Cardiac muscle cell (in vitro differentiated cells and primary cell): ENCODE data around the gene MUC4. TPM values are rescaled to one million over a fixed set of nuclear protein-coding genes. Genes with fewer than 3 reads are reported as not detected.

ENCODE experiments used
- DNase-seq, 2 donors: peaks; one replicate each; pipeline versions ENCODE4 v3.0.0 to v3.0.0-alpha.2; 2010 to 2017; ENCODE audit warnings: low read depth in 1 of 2, low spot score in 1 of 2
- H3K27ac ChIP-seq: fragments of 200-600 bp; sonication (generic); 2 replicates; pipeline ENCODE4 v1.5.1; 2016
- H3K27me3 ChIP-seq: fragments of 200-600 bp; sonication (generic); 2 replicates; pipeline ENCODE4 v1.6.0; 2016; ENCODE audit warnings: control low read depth
- H3K36me3 ChIP-seq: fragments of 200-600 bp; sonication (generic); 2 replicates; pipeline ENCODE4 v1.5.1; 2016; ENCODE audit warnings: control low read depth
- H3K4me1 ChIP-seq: fragments of 200-600 bp; sonication (generic); 2 replicates; pipeline ENCODE4 v1.8.1; 2017; ENCODE audit warnings: low read depth, mild to moderate bottlenecking, mixed run types
- H3K4me3 ChIP-seq: fragments of 200-600 bp; sonication (generic); 2 replicates; pipeline ENCODE4 v1.5.1; 2016; ENCODE audit warnings: mild to moderate bottlenecking
- H3K9me3 ChIP-seq: fragments of 200-600 bp; sonication (generic); 2 replicates; pipeline ENCODE4 v1.5.1; 2017; ENCODE audit warnings: low read depth, mild to moderate bottlenecking, control low read depth
- polyA plus RNA-seq: library from polyadenylated mRNA; unstranded; fragments of >200 nt; fragmentation: Nextera tagmentation; extraction: Ambion mirVana; gene quantifications from 2 replicates; pipeline ENCODE4 v1.2.1, GENCODE V29; 2016
- total RNA-seq: library from RNA; depleted of rRNA; stranded (reverse); fragments of >200 nt; gene quantifications from 2 replicates; pipeline ENCODE4 v1.2.3, GENCODE V29; 2016
- TF ChIP-seq, protein P1 (sequence below): IDR thresholded peaks from 2 replicates; pipeline ENCODE4 v1.5.1; 2012; ENCODE audit warnings: low read depth, mild to moderate bottlenecking, low read length

Gene MUC4
- total and polyA plus RNA-seq, 2 experiments from 2014 or later, result 0.16 TPM; not detected in 1

GRCh38 chr3:195699860-195700259 lies 111.9 kb downstream of the MUC4 start:
- Histone ChIP-seq H3K27ac (peak overlapping the region; percentile 7), H3K4me3 (no peak overlapping the region), H3K9me3 (no peaks in the 10 kb centered on the region), H3K36me3 (no peaks in the 10 kb centered on the region), H3K4me1 (no peaks in the 10 kb centered on the region), H3K27me3 (no peaks in the 10 kb centered on the region)
- no peak for DNase-seq
- TF ChIP-seq, protein P1, sequence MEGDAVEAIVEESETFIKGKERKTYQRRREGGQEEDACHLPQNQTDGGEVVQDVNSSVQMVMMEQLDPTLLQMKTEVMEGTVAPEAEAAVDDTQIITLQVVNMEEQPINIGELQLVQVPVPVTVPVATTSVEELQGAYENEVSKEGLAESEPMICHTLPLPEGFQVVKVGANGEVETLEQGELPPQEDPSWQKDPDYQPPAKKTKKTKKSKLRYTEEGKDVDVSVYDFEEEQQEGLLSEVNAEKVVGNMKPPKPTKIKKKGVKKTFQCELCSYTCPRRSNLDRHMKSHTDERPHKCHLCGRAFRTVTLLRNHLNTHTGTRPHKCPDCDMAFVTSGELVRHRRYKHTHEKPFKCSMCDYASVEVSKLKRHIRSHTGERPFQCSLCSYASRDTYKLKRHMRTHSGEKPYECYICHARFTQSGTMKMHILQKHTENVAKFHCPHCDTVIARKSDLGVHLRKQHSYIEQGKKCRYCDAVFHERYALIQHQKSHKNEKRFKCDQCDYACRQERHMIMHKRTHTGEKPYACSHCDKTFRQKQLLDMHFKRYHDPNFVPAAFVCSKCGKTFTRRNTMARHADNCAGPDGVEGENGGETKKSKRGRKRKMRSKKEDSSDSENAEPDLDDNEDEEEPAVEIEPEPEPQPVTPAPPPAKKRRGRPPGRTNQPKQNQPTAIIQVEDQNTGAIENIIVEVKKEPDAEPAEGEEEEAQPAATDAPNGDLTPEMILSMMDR, result no peak

DNA sequence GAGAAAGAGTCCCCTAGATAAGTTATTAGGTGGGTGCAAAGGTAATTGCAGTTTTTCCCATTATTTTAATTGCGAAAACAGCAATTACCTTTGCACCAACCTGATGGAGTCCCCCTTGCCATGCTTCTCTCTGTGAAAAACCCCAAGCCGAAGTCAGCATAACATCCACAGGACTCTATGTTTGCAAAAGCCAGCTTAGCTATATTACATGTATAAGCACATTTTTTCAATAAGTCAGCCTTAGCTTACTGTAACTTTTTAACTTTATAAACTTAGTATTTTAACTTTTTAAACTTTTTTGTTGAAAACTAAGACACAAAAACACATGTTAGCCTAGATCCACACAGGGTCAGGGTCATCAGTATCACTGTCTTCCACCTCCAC lies 112.3 kb downstream of the MUC4 start:
- no peaks in the 10 kb centered on the region for H3K27me3 ChIP-seq
- H3K4me1 ChIP-seq, result no peaks in the 10 kb centered on the region
- H3K36me3 ChIP-seq, result no peaks in the 10 kb centered on the region
- DNase-seq, result no peak
- no peaks in the 10 kb centered on the region for H3K9me3 ChIP-seq
- TF ChIP-seq, protein P1, result no peak
- peak overlapping the region; percentile 7 for H3K27ac ChIP-seq
- H3K4me3 ChIP-seq, result no peak overlapping the region

DNA sequence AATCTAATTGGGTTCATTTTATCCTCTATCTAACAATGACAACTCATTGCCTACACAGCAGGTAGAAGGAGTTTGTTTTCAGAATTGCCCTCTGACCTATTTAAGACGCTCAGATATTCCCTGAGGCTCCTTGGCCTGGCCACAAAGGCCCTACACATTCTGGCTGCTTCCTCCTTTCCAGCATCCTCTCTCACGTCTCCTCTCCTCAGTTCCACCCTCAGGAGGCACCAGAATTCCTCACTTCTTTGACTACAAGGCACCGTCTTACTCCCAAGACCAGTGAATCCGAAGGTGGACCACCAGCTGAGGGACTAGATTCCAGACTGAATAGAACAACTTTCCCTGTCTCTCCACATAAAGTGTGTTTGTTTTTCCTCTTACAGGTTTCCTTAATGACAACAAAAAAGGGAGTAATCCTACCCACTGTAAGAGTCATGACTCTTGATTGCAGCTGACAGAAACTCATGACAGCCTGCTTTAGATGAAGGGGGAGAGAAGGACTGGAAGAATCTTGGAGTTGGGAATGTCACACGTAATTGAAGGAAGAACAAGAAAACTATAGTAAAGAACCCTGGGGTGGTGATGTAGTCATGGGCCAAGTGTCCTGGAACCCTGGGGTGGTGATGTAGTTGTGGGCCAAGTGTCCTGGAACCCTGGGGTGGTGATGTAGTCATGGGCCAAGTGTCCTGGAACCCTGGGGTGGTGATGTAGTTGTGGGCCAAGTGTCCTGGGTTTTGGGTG lies 112.9 kb downstream of the MUC4 start:
- Histone ChIP-seq H3K36me3 (no peaks in the 10 kb centered on the region), H3K9me3 (no peaks in the 10 kb centered on the region), H3K27ac (peak overlapping the region; percentile 43), H3K4me1 (no peaks in the 10 kb centered on the region), H3K4me3 (no peak overlapping the region), H3K27me3 (no peaks in the 10 kb centered on the region)
- DNase-seq, result no peak
- TF ChIP-seq, protein P1, result no peak

DNA sequence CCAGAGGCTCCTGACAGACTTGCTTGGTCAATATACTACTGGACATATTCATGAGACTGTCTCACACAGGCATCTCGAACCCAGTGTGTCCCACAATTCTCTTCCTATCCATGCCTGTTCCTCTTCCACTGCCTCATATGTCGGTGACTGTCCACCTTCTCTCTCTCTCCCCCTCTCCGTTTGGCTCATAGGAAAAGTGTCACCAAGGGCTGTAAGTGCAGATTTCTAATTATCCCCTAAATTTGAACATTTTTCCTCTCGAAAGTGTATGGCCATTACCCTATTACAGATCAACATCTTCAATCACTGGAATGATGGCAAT lies 113.4 kb downstream of the MUC4 start:
- Histone ChIP-seq H3K27ac (peak overlapping the region; percentile 43), H3K36me3 (no peaks in the 10 kb centered on the region), H3K9me3 (no peaks in the 10 kb centered on the region), H3K27me3 (no peaks in the 10 kb centered on the region), H3K4me1 (no peaks in the 10 kb centered on the region), H3K4me3 (no peak overlapping the region)
- TF ChIP-seq, protein P1, result no peak
- no peak for DNase-seq

GRCh38 chr3:195697582-195698324 lies 114.0 kb downstream of the MUC4 start:
- H3K36me3 ChIP-seq, result no peaks in the 10 kb centered on the region
- no peaks in the 10 kb centered on the region for H3K27me3 ChIP-seq
- DNase-seq, result peak in 1 of 2 donors; percentile 88
- H3K27ac ChIP-seq, result peak overlapping the region; percentile 43
- H3K9me3 ChIP-seq, result no peaks in the 10 kb centered on the region
- TF ChIP-seq, protein P1, result no peak
- H3K4me1 ChIP-seq, result no peaks in the 10 kb centered on the region
- no peak overlapping the region for H3K4me3 ChIP-seq

Other genes with a start within 250 kb of the MUC4 start
- gene APOD, start 228.0 kb downstream of the MUC4 start, total RNA-seq, result not detected in 2 replicates
- 0.19 and 0.24 TPM in 2 replicates for gene APOD, start 228.0 kb downstream of the MUC4 start, polyA plus RNA-seq
- gene MUC20, start 91.0 kb downstream of the MUC4 start, total RNA-seq, result 5.5 and 8.7 TPM in 2 replicates
- 5.5 and 7.8 TPM in 2 replicates for gene MUC20, start 91.0 kb downstream of the MUC4 start, polyA plus RNA-seq
- 61.5 and 95.3 TPM in 2 replicates for gene TNK2, start 96.6 kb upstream of the MUC4 start, total RNA-seq
- gene TNK2, start 96.6 kb upstream of the MUC4 start, polyA plus RNA-seq, result 26.1 and 29.8 TPM in 2 replicates